NT2/D1 (cell line): ENCODE data around the gene PTPN1.

Experiments used
- SUZ12 ChIP-seq: IDR thresholded peaks from 2 replicates; pipeline ENCODE4 v1.6.1; 2011; ENCODE audit not compliant: insufficient read length, insufficient read depth; ENCODE audit errors: extremely low read depth
- YY1 ChIP-seq: IDR thresholded peaks from 2 replicates; pipeline ENCODE4 v1.6.1; 2011; ENCODE audit not compliant: insufficient read length, insufficient read depth
- ZNF274 ChIP-seq: IDR thresholded peaks from 2 replicates; pipeline ENCODE4 v1.6.1; 2011; ENCODE audit warnings: mild to moderate bottlenecking, low read depth, low read length

GRCh38 chr20:50537546-50538201 lies 27.5 kb downstream of the PTPN1 start:
- no peak for TF ChIP-seq YY1
- TF ChIP-seq ZNF274, result no peak
- TF ChIP-seq SUZ12, result no peak
